Naive thymus-derived CD4-positive, alpha-beta T cell (primary cell): Measurements from ENCODE around the gene LRRC4C. TPM values are rescaled to one million over a fixed set of nuclear protein-coding genes. Genes with fewer than 3 reads are reported as not detected.

ENCODE experiments used
- ATAC-seq: fragments of 150-1000 bp; cut with Tn5 transposase; 2 replicates; pipeline ENCODE4 v1.10.0; 2021; ENCODE audit warnings: mild to moderate bottlenecking, moderate library complexity
- CTCF ChIA-PET: fragments of 350-600 bp; sonication (Branson Sonifier 250); formaldehyde crosslinking; loops from one replicate; lab custom pipeline; 2021; ENCODE audit warnings: antibody characterized with exemption; lab: Charles Lee
- POLR2A ChIA-PET: fragments of 350-600 bp; sonication (Branson Sonifier 250); formaldehyde crosslinking; loops from one replicate; lab custom pipeline; 2021; ENCODE audit warnings: antibody characterized with exemption, inconsistent platforms; lab: Charles Lee
- DNase-seq, 9 donors: peaks; one replicate each; pipeline versions ENCODE4 v3.0.0 to v3.0.0-alpha.2; 2020 to 2022; ENCODE audit warnings: mixed read lengths in 1 of 9
- H3K27ac ChIP-seq: one replicate; pipeline ENCODE4 v1.7.0; 2013; ENCODE audit warnings: mild to moderate bottlenecking, low read depth, low read length, moderate library complexity
- H3K27me3 ChIP-seq, 2 donors: one replicate each; pipeline ENCODE4 v1.7.0; 2013; ENCODE audit warnings: low read length in 2 of 2, mild to moderate bottlenecking in 2 of 2, moderate library complexity in 2 of 2; ENCODE audit not compliant: control insufficient read depth in 2 of 2, insufficient read depth in 2 of 2
- H3K36me3 ChIP-seq, 3 experiments: 1 replicate in 2 of 3; 2 replicates in 1 of 3; pipeline ENCODE4 v1.7.0; 2013; ENCODE audit warnings: low read length in 3 of 3, mild to moderate bottlenecking in 3 of 3, moderate library complexity in 1 of 3; ENCODE audit not compliant: insufficient read depth in 3 of 3, control insufficient read depth in 2 of 3
- H3K4me1 ChIP-seq, 2 donors: one replicate each; pipeline ENCODE4 v1.7.0; 2013; ENCODE audit warnings: low read length in 2 of 2, mild to moderate bottlenecking in 2 of 2, moderate library complexity in 1 of 2; ENCODE audit not compliant: control insufficient read depth in 2 of 2, insufficient read depth in 2 of 2
- H3K4me3 ChIP-seq: 2 replicates; pipeline ENCODE4 v1.7.0; 2013; ENCODE audit warnings: mild to moderate bottlenecking, low read length
- H3K9me3 ChIP-seq, 3 experiments: 1 replicate in 2 of 3; 2 replicates in 1 of 3; pipeline ENCODE4 v1.7.0; 2013; ENCODE audit warnings: low read length in 3 of 3; ENCODE audit not compliant: control insufficient read depth in 2 of 3
- H3K27ac Mint-ChIP-seq, 9 donors: one replicate each; pipeline ENCODE4 v1.8.0; 2020 to 2022; ENCODE audit warnings: mixed read lengths in 9 of 9, mild to moderate bottlenecking in 8 of 9, moderate library complexity in 5 of 9, inconsistent platforms in 2 of 9
- H3K27me3 Mint-ChIP-seq, 5 donors: one replicate each; pipeline ENCODE4 v1.8.0; 2021 to 2022; ENCODE audit warnings: mixed read lengths in 5 of 5, mild to moderate bottlenecking in 1 of 5
- H3K36me3 Mint-ChIP-seq, 5 donors: one replicate each; pipeline ENCODE4 v1.8.0; 2020 to 2022; ENCODE audit warnings: mixed read lengths in 5 of 5, mild to moderate bottlenecking in 3 of 5, inconsistent platforms in 1 of 5
- H3K4me1 Mint-ChIP-seq, 7 donors: one replicate each; pipeline ENCODE4 v1.8.0; 2020 to 2022; ENCODE audit warnings: mixed read lengths in 7 of 7, mild to moderate bottlenecking in 3 of 7, inconsistent platforms in 1 of 7
- H3K4me3 Mint-ChIP-seq, 10 donors: one replicate each; pipeline ENCODE4 v1.8.0; 2020 to 2022; ENCODE audit warnings: mild to moderate bottlenecking in 10 of 10, mixed read lengths in 10 of 10, moderate library complexity in 6 of 10, inconsistent platforms in 2 of 10
- H3K9me3 Mint-ChIP-seq, 11 donors: one replicate each; pipeline ENCODE4 v1.8.0; 2020 to 2022; ENCODE audit warnings: mixed read lengths in 11 of 11, mild to moderate bottlenecking in 4 of 11, inconsistent platforms in 1 of 11, moderate library complexity in 1 of 11
- intact Hi-C, 2 donors: fragments of 100-400 bp; cut with micrococcal nuclease; formaldehyde crosslinking; loops; one replicate each; pipeline ENCODE4 v1.15.1; 2023
- polyA plus RNA-seq, 2 donors: library from polyadenylated mRNA; unstranded; fragments of 300-500 nt; fragmentation: Illumina TruSeq; gene quantifications; one replicate each; pipeline ENCODE4 v1.2.3, GENCODE V29; 2021
- total RNA-seq, 6 experiments: library from RNA in 5 of 6; stranded (reverse) in 5 of 6; gene quantifications; 1 replicate in 5 of 6; 2 replicates in 1 of 6; pipeline ENCODE4 v1.2.3 and lab custom pipeline; 2021 to 2026

LRRC4C gene
- total and polyA plus RNA-seq, 7 experiments from 2014 or later, result not detected

- H3K27ac Mint-ChIP-seq, result no peak overlapping the region
- no peaks in the 10 kb centered on the region for H3K27me3 Mint-ChIP-seq
- no peak overlapping the region for H3K4me3 Mint-ChIP-seq
- DNase-seq (no peak), ATAC-seq (no peak)
- H3K4me1 Mint-ChIP-seq, result no peaks in the 10 kb centered on the region
- Histone ChIP-seq H3K4me1 (no peaks in the 10 kb centered on the region), H3K27ac (no peak overlapping the region), H3K4me3 (no peak overlapping the region), H3K36me3 (no peaks in the 10 kb centered on the region), H3K27me3 (no peaks in the 10 kb centered on the region), H3K9me3 (no peaks in the 10 kb centered on the region)
- H3K9me3 Mint-ChIP-seq, result peaks cover 0 to 34% (median 9%) of the 10 kb centered on the region in 11 donors
- ChIA-PET POLR2A (no interaction called here), CTCF (no interaction called here)
- no peaks in the 10 kb centered on the region for H3K36me3 Mint-ChIP-seq
- intact Hi-C loops, result no loop called here
These were observed 1359.3 kb downstream of the LRRC4C start for GRCh38 chr11:40100162-40100553.

- no peak overlapping the region for H3K4me3 ChIP-seq
- H3K27ac Mint-ChIP-seq, result no peak overlapping the region
- H3K4me3 Mint-ChIP-seq, result no peak overlapping the region
- ChIA-PET CTCF (no interaction called here), POLR2A (no interaction called here)
- peaks cover 0 to 29% (median 9%) of the 10 kb centered on the region in 11 donors for H3K9me3 Mint-ChIP-seq
- H3K9me3 ChIP-seq, result no peaks in the 10 kb centered on the region
- H3K27me3 ChIP-seq, result no peaks in the 10 kb centered on the region
- H3K27me3 Mint-ChIP-seq, result no peaks in the 10 kb centered on the region
- intact Hi-C loops, result loop anchor here in 1 of 2 donors (10.0 kb wide), 1 partner anchor 65 kb away; no protein-coding TSS in a partner anchor
- H3K4me1 Mint-ChIP-seq, result no peaks in the 10 kb centered on the region
- no peaks in the 10 kb centered on the region for H3K36me3 Mint-ChIP-seq
- DNase-seq, result no peak
- ATAC-seq, result no peak
- no peaks in the 10 kb centered on the region for H3K36me3 ChIP-seq
- no peaks in the 10 kb centered on the region for H3K4me1 ChIP-seq
- H3K27ac ChIP-seq, result no peak overlapping the region
These were observed 1359.9 kb downstream of the LRRC4C start for GRCh38 chr11:40099426-40100161.

- H3K4me1 Mint-ChIP-seq, result no peaks in the 10 kb centered on the region
- POLR2A ChIA-PET, result no interaction called here
- intact Hi-C loops, result loop anchor here in 1 of 2 donors (10.0 kb wide), 1 partner anchor 61 kb away; no protein-coding TSS in a partner anchor
- no peaks in the 10 kb centered on the region for H3K36me3 Mint-ChIP-seq
- no peaks in the 10 kb centered on the region for H3K4me1 ChIP-seq
- H3K27ac Mint-ChIP-seq, result no peak overlapping the region
- H3K36me3 ChIP-seq, result no peaks in the 10 kb centered on the region
- H3K27ac ChIP-seq, result no peak overlapping the region
- H3K4me3 ChIP-seq, result no peak overlapping the region
- no peak for DNase-seq
- H3K9me3 Mint-ChIP-seq, result peaks cover 0 to 11% (median 4%) of the 10 kb centered on the region in 11 donors
- no peaks in the 10 kb centered on the region for H3K9me3 ChIP-seq
- H3K27me3 Mint-ChIP-seq, result no peaks in the 10 kb centered on the region
- no peaks in the 10 kb centered on the region for H3K27me3 ChIP-seq
- H3K4me3 Mint-ChIP-seq, result no peak overlapping the region
- no peak for ATAC-seq
- CTCF ChIA-PET, result no interaction called here
These were observed 1364.0 kb downstream of the LRRC4C start for GRCh38 chr11:40095446-40095845.

GRCh38 chr11:40094954-40095353 is 1364.5 kb downstream of the LRRC4C start:
- Histone ChIP-seq H3K9me3 (no peaks in the 10 kb centered on the region), H3K27me3 (no peaks in the 10 kb centered on the region), H3K4me3 (no peak overlapping the region), H3K36me3 (no peaks in the 10 kb centered on the region), H3K4me1 (no peaks in the 10 kb centered on the region), H3K27ac (no peak overlapping the region)
- no peak overlapping the region for H3K4me3 Mint-ChIP-seq
- H3K4me1 Mint-ChIP-seq, result no peaks in the 10 kb centered on the region
- H3K9me3 Mint-ChIP-seq, result peaks cover 0 to 11% (median 3%) of the 10 kb centered on the region in 11 donors
- POLR2A ChIA-PET, result no interaction called here
- H3K27ac Mint-ChIP-seq, result no peak overlapping the region
- ATAC-seq (no peak), DNase-seq (no peak)
- CTCF ChIA-PET, result no interaction called here
- H3K27me3 Mint-ChIP-seq, result no peaks in the 10 kb centered on the region
- no peaks in the 10 kb centered on the region for H3K36me3 Mint-ChIP-seq
- intact Hi-C loops, result loop anchor here in 1 of 2 donors (10.0 kb wide), 1 partner anchor 60 kb away; no protein-coding TSS in a partner anchor

GRCh38 chr11:40080434-40080833 is 1379.0 kb downstream of the LRRC4C start:
- H3K27me3 ChIP-seq, result no peaks in the 10 kb centered on the region
- no peak overlapping the region for H3K27ac Mint-ChIP-seq
- no peaks in the 10 kb centered on the region for H3K4me1 ChIP-seq
- ATAC-seq (no peak), DNase-seq (no peak)
- CTCF ChIA-PET, result no interaction called here
- H3K27ac ChIP-seq, result no peak overlapping the region
- H3K9me3 ChIP-seq, result peaks cover 0 to 11% (median 0%) of the 10 kb centered on the region in 3 experiments
- H3K4me1 Mint-ChIP-seq, result no peaks in the 10 kb centered on the region
- no peaks in the 10 kb centered on the region for H3K27me3 Mint-ChIP-seq
- no peak overlapping the region for H3K4me3 ChIP-seq
- no peaks in the 10 kb centered on the region for H3K36me3 ChIP-seq
- H3K9me3 Mint-ChIP-seq, result peaks cover 12 to 41% (median 14%) of the 10 kb centered on the region in 11 donors
- H3K4me3 Mint-ChIP-seq, result no peak overlapping the region
- intact Hi-C loops, result no loop called here
- peaks cover 0 to 4% (median 0%) of the 10 kb centered on the region in 5 donors for H3K36me3 Mint-ChIP-seq
- POLR2A ChIA-PET, result no interaction called here
